Measurements from ENCODE around the gene CHN2. TPM values are rescaled to one million over a fixed set of nuclear protein-coding genes. Genes with fewer than 3 reads are reported as not detected.
"Not testable (repeated sequence)": the region's sequence is repeated elsewhere in the genome, so short reads cannot be mapped to it uniquely, and the experiment has no call there.

Gene CHN2
- polyA plus RNA-seq, 1 donor: 16.0 TPM

DNA sequence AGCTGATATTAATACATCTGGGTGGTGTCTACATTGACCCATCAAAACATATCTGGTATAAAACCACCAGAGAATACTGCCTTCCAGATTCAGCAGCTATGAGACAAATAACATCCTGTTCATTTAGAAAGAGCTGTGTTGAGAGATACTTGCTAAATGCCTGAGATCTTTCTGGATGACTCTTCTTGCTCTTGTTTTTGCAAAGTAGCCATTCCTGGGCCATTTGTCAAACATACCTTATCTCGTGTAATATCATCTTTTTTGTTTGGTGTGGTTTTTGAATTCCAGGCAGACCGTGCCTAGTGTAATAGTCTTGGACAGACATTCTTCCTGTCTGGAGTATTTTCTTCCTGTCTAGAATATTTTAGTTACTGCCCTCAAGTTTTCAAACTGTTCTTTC, 294.4 kb downstream of the CHN2 start:
- no peak for DNase-seq (ENCODE audit: low read depth)

DNA sequence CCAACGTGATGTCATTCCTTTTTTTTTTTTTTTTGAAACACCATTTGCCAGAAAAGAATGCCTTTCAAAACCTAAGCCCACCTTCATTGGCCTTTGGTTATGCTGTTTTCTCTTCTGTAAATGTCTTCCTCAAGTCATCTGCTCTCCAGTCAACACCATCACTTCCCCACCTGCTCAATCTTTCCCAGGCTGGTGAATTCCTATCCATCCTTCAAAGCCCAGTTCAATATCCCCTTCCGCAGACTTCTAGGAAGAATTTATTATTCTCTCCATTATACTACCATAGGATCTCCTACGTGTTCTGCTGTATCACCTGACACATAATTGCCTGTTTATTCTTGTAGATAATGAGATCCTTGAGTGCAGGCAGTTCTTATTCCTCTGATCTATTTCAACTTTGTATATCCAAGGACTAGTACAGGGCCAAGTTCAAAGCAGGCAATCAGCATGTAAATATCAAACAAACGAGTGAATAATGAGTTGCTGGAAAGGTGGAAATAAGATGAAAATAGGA, 295.6 kb downstream of the CHN2 start:
- no peak for DNase-seq (ENCODE audit: low read depth)

DNA sequence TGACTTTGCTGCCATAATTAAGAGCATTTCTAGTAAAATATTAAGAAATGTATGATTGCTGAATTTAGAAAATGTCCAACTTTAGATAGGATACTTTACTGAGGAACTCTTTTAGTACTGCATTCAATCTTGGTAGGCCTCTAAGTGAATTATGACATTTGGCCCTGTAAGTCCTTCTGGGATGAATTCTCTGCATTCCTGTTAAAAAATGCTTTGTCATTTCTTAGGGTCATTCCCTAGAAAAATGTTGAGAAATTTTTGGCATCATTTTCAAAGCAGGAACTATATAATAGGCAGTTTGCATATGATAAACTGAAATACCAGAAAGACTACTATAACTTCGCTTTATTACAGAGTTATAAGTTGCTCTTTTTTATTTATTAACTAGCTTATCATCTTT, 299.8 kb downstream of the CHN2 start:
- no peak for DNase-seq (ENCODE audit: low read depth)

DNA sequence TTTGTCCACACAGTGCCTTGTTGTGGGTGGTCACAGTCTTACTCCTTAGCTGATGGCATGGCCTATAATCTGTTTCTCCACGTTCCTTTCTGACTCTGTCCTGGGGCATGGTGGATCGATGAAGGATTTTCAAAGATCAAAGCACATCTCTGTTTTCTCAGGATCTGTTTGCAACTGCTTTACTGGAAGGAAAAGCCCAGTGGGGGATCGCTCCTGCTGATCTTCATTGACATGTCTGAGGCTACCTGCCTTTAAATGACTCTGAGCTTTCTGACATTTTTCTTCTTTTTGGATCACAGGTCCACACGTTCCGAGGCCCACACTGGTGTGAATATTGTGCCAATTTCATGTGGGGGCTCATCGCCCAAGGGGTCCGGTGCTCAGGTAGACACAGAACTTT, 301.1 kb downstream of the CHN2 start:
- no peak for DNase-seq (ENCODE audit: low read depth)

DNA sequence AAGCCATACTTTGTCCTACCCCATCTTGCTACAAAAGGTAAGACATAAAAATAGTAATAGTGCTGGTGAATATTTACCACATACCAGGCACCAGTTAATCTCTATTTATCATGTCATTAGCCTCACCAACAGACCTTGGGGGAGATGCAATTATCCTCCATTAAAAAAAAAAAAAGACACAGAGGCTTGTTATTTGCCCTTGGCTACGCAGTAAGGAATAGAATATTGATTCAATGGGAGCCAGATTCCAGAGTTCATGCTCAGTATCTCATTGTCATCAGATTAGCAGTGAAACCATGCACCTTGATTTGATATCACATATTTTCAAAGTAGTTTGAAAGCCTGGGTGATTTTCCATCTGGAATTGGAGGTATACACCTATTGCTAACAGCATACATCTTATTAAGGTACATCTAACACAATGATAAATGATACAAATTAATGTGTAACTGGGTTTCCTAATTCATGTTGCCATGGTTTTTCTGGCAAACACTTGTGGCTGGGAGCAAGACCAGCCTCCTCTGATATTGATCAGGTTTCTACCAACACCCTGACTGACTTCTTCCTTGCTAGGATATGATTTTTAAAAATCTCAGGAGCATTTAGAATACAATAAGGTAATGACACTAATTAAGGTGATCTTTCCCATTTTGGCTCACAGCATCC, 301.9 kb downstream of the CHN2 start:
- DNase-seq (ENCODE audit: low read depth): no peak

DNA sequence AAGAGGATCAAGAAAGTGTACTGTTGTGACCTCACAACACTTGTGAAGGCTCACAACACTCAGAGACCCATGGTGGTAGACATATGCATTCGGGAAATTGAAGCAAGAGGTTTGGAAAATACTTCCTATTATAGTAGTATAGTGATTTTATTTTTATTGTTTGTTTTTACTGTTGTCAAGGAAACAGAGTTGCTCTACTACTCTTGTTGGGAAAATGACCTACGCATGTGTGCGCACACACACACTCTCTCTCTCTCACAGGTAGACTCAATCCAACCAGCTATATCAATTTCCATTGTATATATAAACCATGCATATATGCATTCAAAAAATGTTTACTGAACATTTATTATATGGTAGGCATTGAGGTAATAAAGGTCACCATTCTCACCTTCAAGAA, 305.4 kb downstream of the CHN2 start:
- DNase-seq (ENCODE audit: low read depth): no peak

DNA sequence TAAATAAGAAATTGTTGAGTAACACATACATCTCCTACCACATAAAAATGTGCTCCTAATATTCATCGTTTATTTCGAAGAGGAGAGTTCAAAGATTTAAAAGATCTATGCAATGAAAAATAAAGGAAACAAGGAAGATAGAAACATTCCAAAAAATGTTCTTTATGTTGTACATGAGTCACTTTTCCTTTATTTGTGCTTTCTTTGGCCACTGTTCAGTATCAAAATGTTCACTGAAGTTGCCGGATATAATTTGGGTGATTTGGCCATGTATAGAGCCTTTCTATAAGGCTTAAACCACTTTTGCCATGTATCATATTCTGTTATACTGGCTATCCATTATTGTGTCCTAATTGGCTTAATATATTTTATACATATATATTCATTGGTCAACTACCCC, 306.1 kb downstream of the CHN2 start:
- no peak for DNase-seq (ENCODE audit: low read depth)

DNA sequence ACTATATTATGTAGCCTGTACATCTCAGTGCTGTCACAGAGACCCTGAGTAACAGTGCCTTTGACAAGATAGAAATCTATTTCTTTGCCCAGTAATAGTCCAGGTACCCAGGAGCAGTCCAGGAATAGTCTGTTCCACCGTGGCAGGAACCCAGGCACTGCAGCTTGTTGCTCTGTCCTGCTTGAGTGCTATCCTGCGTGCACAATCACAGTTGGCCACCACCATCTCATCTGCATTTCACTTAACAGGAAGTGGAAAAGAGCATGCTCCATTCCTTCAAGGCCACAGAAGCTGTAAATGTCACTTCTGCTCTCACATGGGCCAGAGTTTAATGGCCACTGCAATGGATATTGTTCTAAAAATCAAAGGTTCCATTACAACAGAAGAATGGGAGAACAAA, 307.6 kb downstream of the CHN2 start:
- DNase-seq (ENCODE audit: low read depth): no peak

DNA sequence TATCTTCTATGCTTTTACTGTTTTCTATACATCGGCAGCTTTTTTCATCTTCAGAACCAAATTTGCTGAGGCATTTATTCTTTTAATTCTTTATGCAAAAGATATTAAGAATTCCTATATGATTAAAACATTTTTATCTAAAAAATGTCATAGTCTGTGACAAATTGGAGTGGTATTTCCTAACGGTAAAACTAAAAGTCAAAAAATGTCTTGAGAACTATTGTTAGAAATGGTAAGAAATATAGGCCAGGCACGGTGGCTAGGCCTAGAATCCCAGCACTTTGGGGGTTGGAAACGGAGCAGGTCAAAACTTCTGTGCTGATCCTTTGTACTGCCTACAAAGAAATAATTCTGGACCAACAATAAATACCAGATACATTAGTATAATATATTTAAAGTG, 311.4 kb downstream of the CHN2 start:
- no peak for DNase-seq (ENCODE audit: low read depth)

DNA sequence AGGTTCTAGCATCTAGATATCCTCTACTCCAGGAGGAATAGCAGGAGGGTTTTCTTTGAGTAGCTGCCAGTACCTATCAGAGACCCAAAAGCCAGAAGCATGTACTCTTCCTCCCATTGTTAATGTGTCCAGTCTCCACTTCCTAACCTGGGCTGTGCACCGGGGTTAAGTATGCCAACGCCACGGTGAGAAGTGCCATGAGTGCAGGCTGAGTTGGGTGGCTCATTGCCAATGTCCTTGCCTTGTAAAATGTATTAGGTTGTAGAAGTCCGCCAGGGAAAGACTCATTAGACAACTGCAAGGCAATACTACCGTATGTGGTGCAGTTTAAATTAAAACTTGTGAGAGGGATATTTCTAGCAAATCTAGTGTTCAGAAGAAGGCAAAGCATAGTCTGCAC, 314.0 kb downstream of the CHN2 start:
- DNase-seq (ENCODE audit: low read depth): no peak

DNA sequence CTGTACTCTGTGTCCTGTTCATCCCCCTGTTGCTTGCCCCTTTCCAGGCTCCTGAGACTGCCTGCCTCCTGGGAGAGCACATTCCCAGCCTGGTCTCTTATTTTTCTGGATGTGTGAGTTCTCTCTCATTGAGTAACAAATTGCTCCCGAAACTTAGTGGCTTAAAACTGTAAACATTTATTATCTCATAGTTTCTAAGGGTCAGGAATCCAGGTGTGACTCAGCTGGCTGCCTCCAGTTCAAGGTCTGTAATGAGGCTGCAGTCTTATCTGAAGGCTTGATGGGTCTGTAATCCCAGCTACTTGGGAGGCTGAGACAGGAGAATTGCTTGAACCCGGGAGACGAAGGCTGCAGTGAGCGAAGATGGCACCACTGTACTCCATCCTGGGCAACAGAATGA, 315.5 kb downstream of the CHN2 start:
- no peak for DNase-seq (ENCODE audit: low read depth)

DNA sequence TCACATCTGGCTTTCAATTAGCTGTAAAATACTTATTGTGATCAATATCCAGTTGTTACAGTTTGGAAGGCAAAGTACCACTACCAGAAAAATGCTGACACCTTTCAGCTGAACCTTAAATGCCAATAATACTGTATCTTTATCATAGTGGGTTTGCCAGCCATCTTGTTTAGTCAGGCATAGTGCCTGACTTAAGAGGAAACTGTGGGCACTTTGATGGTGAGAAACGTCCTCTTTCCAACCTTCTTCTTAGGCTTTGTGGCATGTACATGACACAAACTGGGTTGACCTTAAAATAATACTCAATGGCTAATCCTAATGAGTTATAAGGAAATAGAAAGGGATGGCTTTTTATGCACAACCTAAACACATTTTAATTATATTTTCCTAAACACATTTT, 316.8 kb downstream of the CHN2 start:
- DNase-seq (ENCODE audit: low read depth): no peak

DNA sequence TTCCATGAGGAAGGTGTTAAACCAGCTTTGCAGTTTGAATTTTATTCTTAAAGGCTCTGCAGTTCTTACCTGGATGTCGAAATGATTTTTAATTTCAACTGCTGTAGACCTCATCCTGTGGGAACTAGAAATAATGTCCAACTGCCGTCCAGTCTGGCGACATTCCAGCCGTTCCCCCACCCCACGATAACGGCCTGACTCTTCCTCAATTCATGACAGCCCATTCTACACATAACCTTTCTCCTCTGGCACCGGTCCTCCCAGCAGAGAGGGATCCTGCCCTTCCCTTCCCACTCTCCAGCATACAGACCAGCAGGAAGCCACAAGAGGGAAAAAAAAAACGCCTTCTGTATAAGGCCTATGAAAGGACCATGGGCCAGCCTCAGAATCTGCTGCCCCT, 317.3 kb downstream of the CHN2 start:
- no peak for DNase-seq (ENCODE audit: low read depth)

DNA sequence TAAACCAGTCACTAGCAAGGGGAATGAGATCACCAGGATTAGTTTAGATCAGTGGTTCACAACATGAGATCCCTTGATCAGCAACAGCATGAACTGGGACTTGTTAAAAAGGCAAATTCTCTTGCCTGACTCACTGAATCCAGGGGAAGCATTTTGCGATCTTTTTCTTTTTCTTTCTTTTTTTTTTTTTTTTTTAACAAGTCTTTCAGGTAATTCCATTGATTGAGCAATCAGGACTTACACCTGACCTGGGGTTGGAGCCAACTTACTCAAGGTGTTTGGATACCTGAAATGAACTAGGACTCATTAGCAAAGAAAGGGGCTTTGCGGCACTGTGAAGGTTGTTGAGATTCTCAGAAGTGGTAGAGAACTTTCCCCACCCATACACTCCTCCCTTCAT, 321.9 kb downstream of the CHN2 start:
- DNase-seq (ENCODE audit: low read depth): no peak

DNA sequence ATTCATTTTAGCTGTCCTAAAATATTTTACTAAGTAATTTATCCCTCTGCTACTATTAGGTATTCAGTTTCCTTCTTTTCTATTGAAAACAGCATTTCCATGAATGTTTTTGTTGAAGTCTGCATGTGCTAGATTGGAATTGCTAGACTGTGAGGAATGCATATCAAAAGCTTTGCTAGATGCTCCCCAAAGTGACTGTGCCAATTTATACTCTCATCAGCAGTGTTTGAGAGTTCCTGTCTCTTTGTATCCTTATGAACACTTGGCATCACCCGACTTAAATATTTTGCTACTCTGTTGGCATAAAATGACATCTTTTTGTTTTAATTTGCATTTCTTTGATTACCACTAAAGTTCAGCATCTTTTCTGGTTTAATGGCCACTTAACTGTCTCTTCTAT, 324.0 kb downstream of the CHN2 start:
- DNase-seq (ENCODE audit: low read depth): no peak

DNA sequence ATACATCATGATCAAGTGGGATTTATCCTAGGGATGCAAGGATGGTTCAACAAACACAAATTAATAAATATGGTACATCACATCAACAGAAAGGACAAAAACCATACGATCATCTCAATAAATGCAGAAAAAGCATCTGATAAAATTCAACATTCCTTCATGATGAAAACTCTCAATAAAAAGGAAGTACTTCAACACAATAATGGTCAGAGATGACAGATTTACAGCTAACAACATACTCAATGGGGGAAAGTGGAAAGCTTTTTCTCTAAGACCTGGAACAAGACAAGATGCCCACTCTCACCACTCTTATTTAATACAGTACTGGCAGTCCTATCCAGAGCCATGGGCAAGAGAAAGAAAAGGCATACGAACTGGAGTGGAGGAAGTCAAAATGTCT, 329.2 kb downstream of the CHN2 start:
- no peak for DNase-seq (ENCODE audit: low read depth)

DNA sequence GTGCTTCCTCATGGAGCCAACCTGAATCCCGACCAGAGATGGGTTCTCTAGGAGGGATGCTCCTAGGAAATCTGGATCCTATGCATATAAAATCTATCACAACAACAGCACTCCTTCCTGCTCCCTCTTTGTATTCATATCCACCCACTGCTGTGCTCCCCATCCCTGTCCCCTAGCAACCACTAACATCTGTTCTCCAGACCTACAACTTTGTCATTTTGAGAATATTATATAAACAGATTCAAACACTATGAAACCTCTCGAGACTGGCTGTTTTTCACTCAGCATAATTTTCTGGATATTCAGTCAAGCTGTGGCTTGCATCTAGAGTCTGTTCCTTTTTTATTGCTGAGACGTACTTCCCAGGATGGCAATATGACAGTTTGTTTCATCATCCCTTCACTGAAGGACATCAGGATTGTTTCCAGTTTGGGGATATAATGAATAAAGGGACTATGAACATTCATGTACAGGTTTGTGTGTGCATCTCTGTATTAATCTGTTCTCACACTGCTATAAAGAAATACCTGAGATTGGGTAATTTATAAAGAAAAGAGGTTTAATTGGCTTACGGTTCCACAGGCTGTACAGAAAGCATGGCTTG, 333.0 kb downstream of the CHN2 start:
- DNase-seq (ENCODE audit: low read depth): no peak

DNA sequence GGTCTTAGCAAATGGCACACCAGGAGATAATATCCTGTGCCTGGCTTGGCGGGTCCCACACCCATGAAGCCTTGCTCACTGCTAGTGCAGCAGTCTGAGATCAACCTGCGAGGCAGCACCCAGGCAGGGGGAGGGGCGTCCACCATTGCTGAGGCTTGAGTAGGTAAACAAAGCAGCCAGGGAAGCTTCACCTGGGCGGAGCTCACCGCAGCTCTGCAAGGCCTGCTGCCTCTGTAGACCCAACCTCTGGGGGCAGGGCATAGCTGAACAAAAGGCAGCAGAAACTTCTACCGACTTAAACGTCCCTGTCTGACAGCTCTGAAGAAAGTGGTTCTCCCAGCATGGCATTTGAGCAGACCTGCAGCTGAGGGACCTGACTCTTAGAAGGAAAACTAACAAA, 334.0 kb downstream of the CHN2 start:
- DNase-seq (ENCODE audit: low read depth): not testable (repeated sequence)

Other genes with a start within 250 kb of the CHN2 start
- 24.3 TPM for gene TRIL, start 236.4 kb upstream of the CHN2 start, polyA plus RNA-seq (ENCODE audit: insufficient read length)
- gene CPVL, start 48.2 kb upstream of the CHN2 start, polyA plus RNA-seq (ENCODE audit: insufficient read length): 33.8 TPM